HEK293 (cell line): ENCODE results near the gene ST8SIA5.
A peak's percentile ranks its signal among the peaks of the same experiment; 100 is the strongest.

Experiments
- CTCF ChIA-PET: fragments of 350-600 bp; formaldehyde crosslinking; extraction: SDS; loops from one replicate; lab custom pipeline; 2021; ENCODE audit warnings: antibody characterized with exemption; lab: Yijun Ruan, JAX
- POLR2A ChIA-PET: fragments of 300-600 bp; formaldehyde crosslinking; extraction: SDS; loops from one replicate; lab custom pipeline; 2020; ENCODE audit warnings: antibody characterized with exemption, inconsistent platforms; lab: Yijun Ruan, JAX
- H3K27ac ChIP-seq: fragments of 200-500 bp; sonication (Bioruptor generic); 2 replicates; pipeline ENCODE4 v1.5.1; 2014; ENCODE audit warnings: low read depth, low read length, control low read depth, inconsistent platforms; ENCODE audit errors: extremely low read depth
- H3K36me3 ChIP-seq, 2 experiments: fragments of 200-500 bp in 1 of 2; sonication (Bioruptor generic) in 1 of 2; 1 replicate in 1 of 2; 2 replicates in 1 of 2; pipeline ENCODE4 v1.5.1; 2014 to 2017; ENCODE audit warnings: inconsistent platforms in 2 of 2, low read length in 2 of 2; ENCODE audit not compliant: control insufficient read depth in 2 of 2, insufficient read depth in 1 of 2
- H3K4me1 ChIP-seq: fragments of 200-500 bp; sonication (Bioruptor generic); 2 replicates; pipeline ENCODE4 v1.5.1; 2014; ENCODE audit warnings: mild to moderate bottlenecking, low read length, inconsistent platforms; ENCODE audit not compliant: control insufficient read depth, insufficient read depth
- H3K4me3 ChIP-seq: 2 replicates; pipeline ENCODE4 v1.5.1; 2011; ENCODE audit warnings: low read depth, mild to moderate bottlenecking, control low read depth, low read length, moderate library complexity
- H3K9me3 ChIP-seq: fragments of 200-500 bp; sonication (Bioruptor generic); 2 replicates; pipeline ENCODE4 v1.5.1; 2014; ENCODE audit warnings: low read depth, low read length, inconsistent platforms; ENCODE audit not compliant: control insufficient read depth, insufficient read depth
- BCL11B ChIP-seq: fragments of 450-650 bp; formaldehyde crosslinking; IDR thresholded peaks from 2 replicates; pipeline ENCODE4 v1.5.1; 2016; ENCODE audit warnings: low read depth, missing biosample characterization, missing genetic modification characterization
- KLF16 ChIP-seq: fragments of 450-650 bp; formaldehyde crosslinking; IDR thresholded peaks from 2 replicates; pipeline ENCODE4 v1.5.1; 2017; ENCODE audit warnings: missing biosample characterization, missing genetic modification characterization
- MYNN ChIP-seq: fragments of 450-650 bp; formaldehyde crosslinking; IDR thresholded peaks from 2 replicates; pipeline ENCODE4 v1.5.1; 2016; ENCODE audit warnings: missing biosample characterization, missing genetic modification characterization, borderline replicate concordance
- PRDM2 ChIP-seq: fragments of 450-650 bp; formaldehyde crosslinking; IDR thresholded peaks from 2 replicates; pipeline ENCODE4 v1.5.1; 2016; ENCODE audit warnings: missing biosample characterization, missing genetic modification characterization, borderline replicate concordance
- PRDM6 ChIP-seq: fragments of 450-650 bp; formaldehyde crosslinking; IDR thresholded peaks from 2 replicates; pipeline ENCODE4 v1.5.1; 2017; ENCODE audit warnings: missing biosample characterization, missing genetic modification characterization
- SALL2 ChIP-seq: fragments of 450-650 bp; formaldehyde crosslinking; IDR thresholded peaks from 2 replicates; pipeline ENCODE4 v1.5.0; 2017; ENCODE audit warnings: missing biosample characterization, mild to moderate bottlenecking, missing genetic modification characterization, borderline replicate concordance
- SP3 ChIP-seq: fragments of 450-650 bp; formaldehyde crosslinking; IDR thresholded peaks from 2 replicates; pipeline ENCODE4 v1.5.1; 2016; ENCODE audit warnings: missing biosample characterization, missing genetic modification characterization
- ZBTB20 ChIP-seq: fragments of 450-650 bp; formaldehyde crosslinking; IDR thresholded peaks from 2 replicates; pipeline ENCODE4 v1.5.1; 2016; ENCODE audit warnings: missing biosample characterization, missing genetic modification characterization
- ZBTB26 ChIP-seq: fragments of 450-650 bp; formaldehyde crosslinking; optimal IDR thresholded peaks from 2 replicates; pipeline ENCODE3; 2016; ENCODE audit warnings: missing biosample characterization, mild to moderate bottlenecking, missing genetic modification characterization
- ZBTB44 ChIP-seq: fragments of 450-650 bp; IDR thresholded peaks from 2 replicates; pipeline ENCODE4 v1.5.1; 2018; ENCODE audit warnings: missing biosample characterization, mild to moderate bottlenecking, missing genetic modification characterization
- ZFHX2 ChIP-seq: fragments of 450-650 bp; formaldehyde crosslinking; conservative IDR thresholded peaks from 2 replicates; pipeline ENCODE4 v1.5.1; 2016; ENCODE audit warnings: missing biosample characterization, missing genetic modification characterization
- ZFP3 ChIP-seq: fragments of 450-650 bp; formaldehyde crosslinking; IDR thresholded peaks from 2 replicates; pipeline ENCODE4 v1.5.1; 2016; ENCODE audit warnings: low read depth, missing biosample characterization, missing genetic modification characterization
- ZNF335 ChIP-seq: fragments of 450-650 bp; formaldehyde crosslinking; conservative IDR thresholded peaks from 2 replicates; pipeline ENCODE4 v1.5.1; 2016; ENCODE audit warnings: missing biosample characterization, missing genetic modification characterization
- ZNF391 ChIP-seq: fragments of 450-650 bp; formaldehyde crosslinking; IDR thresholded peaks from 2 replicates; pipeline ENCODE4 v1.5.1; 2016; ENCODE audit warnings: low read depth, missing biosample characterization, missing genetic modification characterization, borderline replicate concordance
- ZNF664 ChIP-seq: fragments of 450-650 bp; formaldehyde crosslinking; IDR thresholded peaks from 2 replicates; pipeline ENCODE4 v1.5.1; 2016; ENCODE audit warnings: missing biosample characterization, missing genetic modification characterization
- ZNF707 ChIP-seq: fragments of 450-650 bp; formaldehyde crosslinking; IDR thresholded peaks from 2 replicates; pipeline ENCODE4 v1.5.1; 2016; ENCODE audit warnings: missing biosample characterization, missing genetic modification characterization
- ZNF792 ChIP-seq: fragments of 450-650 bp; formaldehyde crosslinking; IDR thresholded peaks from 2 replicates; pipeline ENCODE4 v1.5.1; 2016; ENCODE audit warnings: missing biosample characterization, missing genetic modification characterization
- ZSCAN18 ChIP-seq: fragments of 450-650 bp; formaldehyde crosslinking; IDR thresholded peaks from 2 replicates; pipeline ENCODE4 v1.5.1; 2016; ENCODE audit warnings: missing biosample characterization, missing genetic modification characterization
- ZSCAN23 ChIP-seq: fragments of 450-650 bp; formaldehyde crosslinking; IDR thresholded peaks from 2 replicates; pipeline ENCODE4 v1.5.1; 2016; ENCODE audit warnings: missing biosample characterization, missing genetic modification characterization

ST8SIA5 gene

GRCh38 chr18:46772357-46772756, 15.5 kb upstream of the ST8SIA5 start (continued):
- TF ChIP-seq ZBTB26 (tag by site-specific recombination) (no peak), PRDM2 (tag by site-specific recombination) (no peak), PRDM6 (tag by site-specific recombination) (no peak)

- Histone ChIP-seq H3K4me1 (no peaks in the 10 kb centered on the region), H3K9me3 (no peaks in the 10 kb centered on the region)
- no peak for TF ChIP-seq ZNF707 (tag by site-specific recombination)
- no peak for TF ChIP-seq KLF16
- no peak for TF ChIP-seq ZBTB20 (tag by site-specific recombination)
- TF ChIP-seq SP3 (tag by site-specific recombination), result no peak
- TF ChIP-seq BCL11B (tag by site-specific recombination), result no peak
- TF ChIP-seq ZFP3, result no peak
- peak; percentile 71 for TF ChIP-seq ZFHX2 (tag by site-specific recombination)
- TF ChIP-seq ZSCAN18, result no peak
- no peak for TF ChIP-seq ZBTB44 (tag by site-specific recombination)
- TF ChIP-seq ZNF335 (tag by site-specific recombination), result peak; percentile 50
- no peak for TF ChIP-seq ZNF664 (tag by site-specific recombination)
- TF ChIP-seq MYNN (tag by site-specific recombination), result no peak
- no peak for TF ChIP-seq ZNF391 (tag by site-specific recombination)
- TF ChIP-seq ZNF792 (tag by site-specific recombination), result no peak
- TF ChIP-seq ZSCAN23 (tag by site-specific recombination), result no peak
- TF ChIP-seq SALL2 (tag by site-specific recombination), result no peak
- TF ChIP-seq, all 188 proteins: peak for 2
- ChIA-PET POLR2A (no interaction called here), CTCF (interaction anchor here (2.2 kb wide), 1 partner anchor 16 kb away, joined by 5 read pairs; no protein-coding TSS in a partner anchor)
- Histone ChIP-seq H3K27ac (no peak overlapping the region), H3K36me3 (no peaks in the 10 kb centered on the region), H3K4me3 (no peak overlapping the region)
Observed at GRCh38 chr18:46771141-46771540, 14.3 kb upstream of the ST8SIA5 start.
